A673 (cell line): ENCODE results near the gene C20orf144. TPM values are rescaled to one million over a fixed set of nuclear protein-coding genes. Genes with fewer than 3 reads are reported as not detected.

Experiments
- BruUV-seq: library from RNA; stranded (reverse); fragments of 400-500 nt; replicated peaks from 2 replicates; lab custom pipeline; 2021; lab: Mats Ljungman, UMichigan
- CTCF ChIA-PET: fragments of 300-600 bp; sonication (Branson Sonifier 250); formaldehyde crosslinking; loops from one replicate; lab custom pipeline; 2022; ENCODE audit warnings: antibody characterized with exemption; lab: Charles Lee
- POLR2A ChIA-PET: fragments of 300-600 bp; sonication (Branson Sonifier 250); formaldehyde crosslinking; loops from one replicate; lab custom pipeline; 2022; ENCODE audit warnings: antibody characterized with exemption; ENCODE audit not compliant: low non-redundant PET; lab: Charles Lee
- DNase-seq: peaks from one replicate; pipeline ENCODE4 v3.0.0-alpha.2; 2015; ENCODE audit warnings: low spot score
- H3K27ac ChIP-seq: fragments of 200-600 bp; sonication (generic); 2 replicates; pipeline ENCODE4 v1.5.1; 2016; ENCODE audit warnings: mixed run types, low read depth, mild to moderate bottlenecking, mixed read lengths, antibody characterized with exemption, low read length; ENCODE audit not compliant: poor library complexity, severe bottlenecking
- H3K27me3 ChIP-seq: fragments of 200-600 bp; sonication (generic); replicated peaks from 2 replicates; pipeline ENCODE4 v1.6.1; 2017; ENCODE audit warnings: mixed run types, low read depth, mild to moderate bottlenecking, mixed read lengths, antibody characterized with exemption, low read length; ENCODE audit not compliant: insufficient read depth, poor library complexity
- H3K36me3 ChIP-seq: fragments of 200-600 bp; sonication (generic); 2 replicates; pipeline ENCODE4 v1.6.1; 2016; ENCODE audit warnings: mixed run types, mild to moderate bottlenecking, mixed read lengths, antibody characterized with exemption, low read length; ENCODE audit not compliant: insufficient read depth, poor library complexity, severe bottlenecking
- H3K4me1 ChIP-seq: fragments of 200-600 bp; sonication (generic); 2 replicates; pipeline ENCODE4 v1.6.1; 2017; ENCODE audit warnings: mixed run types, mild to moderate bottlenecking, mixed read lengths, antibody characterized with exemption, low read length; ENCODE audit not compliant: insufficient read depth, poor library complexity, severe bottlenecking
- H3K4me3 ChIP-seq: fragments of 200-600 bp; sonication (generic); 2 replicates; pipeline ENCODE4 v1.5.1; 2016; ENCODE audit warnings: low read depth, mixed run types, mild to moderate bottlenecking, mixed read lengths, low read length; ENCODE audit not compliant: poor library complexity, severe bottlenecking
- H3K9me3 ChIP-seq: fragments of 200-600 bp; sonication (generic); 2 replicates; pipeline ENCODE4 v1.6.1; 2016; ENCODE audit warnings: mixed run types, low read depth, mild to moderate bottlenecking, mixed read lengths, antibody characterized with exemption, low read length; ENCODE audit not compliant: poor library complexity, severe bottlenecking
- CTCF ChIP-seq: fragments of 300-800, 200-600 bp; sonication (generic); conservative IDR thresholded peaks from 2 replicates; pipeline ENCODE4 v1.5.1; 2017; ENCODE audit warnings: low read depth, mild to moderate bottlenecking, antibody characterized with exemption, low read length, moderate library complexity, mixed read lengths
- EZH2 ChIP-seq: fragments of 200-600 bp; sonication (generic); IDR thresholded peaks from 2 replicates; pipeline ENCODE4 v1.6.1; 2017; ENCODE audit warnings: borderline replicate concordance, low read depth, mild to moderate bottlenecking, mixed read lengths, antibody characterized with exemption, low read length; ENCODE audit not compliant: poor library complexity, severe bottlenecking
- intact Hi-C: fragments of 100-400 bp; cut with micrococcal nuclease; formaldehyde crosslinking; loops from one replicate; pipeline ENCODE4 v1.10.0; 2022; ENCODE audit not compliant: unreplicated experiment
- total RNA-seq: library from RNA; stranded (reverse); gene quantifications from 2 replicates; pipeline ENCODE4 v1.2.3, GENCODE V29; 2021

The C20orf144 gene
- total RNA-seq, 1 experiment from 2014 or later = 0.13 TPM

GRCh38 chr20:33624399-33624798 lies 37.7 kb upstream of the C20orf144 start:
- CTCF ChIA-PET = no interaction called here

GRCh38 chr20:33626190-33626589 lies 35.9 kb upstream of the C20orf144 start:
- TF ChIP-seq CTCF (no peak), EZH2 (no peak)
- Histone ChIP-seq H3K4me1 (peaks cover 5% of the 10 kb centered on the region), H3K27ac (no peak overlapping the region), H3K9me3 (no peaks in the 10 kb centered on the region), H3K27me3 (no peaks in the 10 kb centered on the region), H3K4me3 (no peak overlapping the region), H3K36me3 (peaks cover 4% of the 10 kb centered on the region)
- ChIA-PET CTCF (no interaction called here), POLR2A (no interaction called here)
- DNase-seq = no peak
- no TSS peak for BruUV-seq
- intact Hi-C loops = no loop called here

More at GRCh38 chr20:33624399-33624798, 37.7 kb upstream of the C20orf144 start:
- no TSS peak for BruUV-seq
- H3K4me1 ChIP-seq = peaks cover 5% of the 10 kb centered on the region
- TF ChIP-seq CTCF (no peak), EZH2 (no peak)
- DNase-seq = no peak
- no peaks in the 10 kb centered on the region for H3K27me3 ChIP-seq
- peaks cover 4% of the 10 kb centered on the region for H3K36me3 ChIP-seq
- intact Hi-C loops = no loop called here
- no peaks in the 10 kb centered on the region for H3K9me3 ChIP-seq
- no peak overlapping the region for H3K4me3 ChIP-seq
- POLR2A ChIA-PET = no interaction called here
- H3K27ac ChIP-seq = no peak overlapping the region

GRCh38 chr20:33627577-33628216 lies 34.4 kb upstream of the C20orf144 start:
- DNase-seq = no peak
- Histone ChIP-seq H3K4me3 (no peak overlapping the region), H3K27me3 (no peaks in the 10 kb centered on the region), H3K4me1 (no peaks in the 10 kb centered on the region), H3K36me3 (peaks cover 6% of the 10 kb centered on the region), H3K27ac (no peak overlapping the region), H3K9me3 (no peaks in the 10 kb centered on the region)
- TF ChIP-seq EZH2 (no peak), CTCF (no peak)
- no TSS peak for BruUV-seq
- intact Hi-C loops = no loop called here
- POLR2A ChIA-PET = no interaction called here
- CTCF ChIA-PET = no interaction called here
